CD4-positive, alpha-beta memory T cell (primary cell): ENCODE measurements around the gene TRPC5OS. TPM values are rescaled to one million over a fixed set of nuclear protein-coding genes. Genes with fewer than 3 reads are reported as not detected.

Experiments used
- CTCF ChIA-PET: fragments of 350-600 bp; sonication (Branson Sonifier 250); formaldehyde crosslinking; loops from one replicate; lab custom pipeline; 2021; ENCODE audit warnings: inconsistent platforms; ENCODE audit not compliant: partially characterized antibody; lab: Charles Lee
- POLR2A ChIA-PET: fragments of 350-600 bp; sonication (Branson Sonifier 250); formaldehyde crosslinking; loops from one replicate; lab custom pipeline; 2021; ENCODE audit not compliant: partially characterized antibody; lab: Charles Lee
- DNase-seq, 5 donors: peaks; one replicate each; pipeline versions ENCODE4 v3.0.0 to v3.0.0-alpha.2; 2020 to 2022; ENCODE audit warnings: mixed read lengths in 1 of 5
- H3K27ac ChIP-seq: one replicate; pipeline ENCODE4 v1.7.0; 2013; ENCODE audit warnings: low read depth, low read length
- H3K27me3 ChIP-seq: 2 replicates; pipeline ENCODE4 v1.7.0; 2013; ENCODE audit warnings: mild to moderate bottlenecking, low read length, moderate library complexity; ENCODE audit not compliant: insufficient read depth
- H3K36me3 ChIP-seq: 2 replicates; pipeline ENCODE4 v1.7.0; 2013; ENCODE audit warnings: mild to moderate bottlenecking, low read length, moderate library complexity; ENCODE audit not compliant: insufficient read depth
- H3K4me1 ChIP-seq: 2 replicates; pipeline ENCODE4 v1.7.0; 2013; ENCODE audit warnings: mild to moderate bottlenecking, low read length, moderate library complexity; ENCODE audit not compliant: insufficient read depth
- H3K4me3 ChIP-seq, 2 donors: one replicate each; pipeline ENCODE4 v1.7.0; 2013; ENCODE audit warnings: low read length in 2 of 2, mild to moderate bottlenecking in 1 of 2
- H3K9me3 ChIP-seq, 2 donors: one replicate each; pipeline ENCODE4 v1.7.0; 2013; ENCODE audit warnings: low read length in 2 of 2, control low read depth in 1 of 2; ENCODE audit not compliant: control insufficient read depth in 1 of 2
- H3K27ac Mint-ChIP-seq, 7 donors: one replicate each; pipeline ENCODE4 v1.8.0; 2020 to 2021; ENCODE audit warnings: mixed read lengths in 7 of 7, mild to moderate bottlenecking in 6 of 7, inconsistent platforms in 3 of 7, moderate library complexity in 3 of 7
- H3K27me3 Mint-ChIP-seq, 2 donors: one replicate each; pipeline ENCODE4 v1.8.0; 2020 to 2021; ENCODE audit warnings: mixed read lengths in 2 of 2
- H3K36me3 Mint-ChIP-seq, 2 donors: one replicate each; pipeline ENCODE4 v1.8.0; 2020 to 2021; ENCODE audit warnings: mixed read lengths in 2 of 2, inconsistent platforms in 1 of 2, mild to moderate bottlenecking in 1 of 2
- H3K4me1 Mint-ChIP-seq, 4 donors: one replicate each; pipeline ENCODE4 v1.8.0; 2020 to 2021; ENCODE audit warnings: mixed read lengths in 4 of 4, mild to moderate bottlenecking in 1 of 4
- H3K4me3 Mint-ChIP-seq, 8 donors: one replicate each; pipeline ENCODE4 v1.8.0; 2020 to 2021; ENCODE audit warnings: mixed read lengths in 8 of 8, mild to moderate bottlenecking in 7 of 8, moderate library complexity in 6 of 8, inconsistent platforms in 3 of 8
- H3K9me3 Mint-ChIP-seq, 8 donors: one replicate each; pipeline ENCODE4 v1.8.0; 2020 to 2021; ENCODE audit warnings: mixed read lengths in 8 of 8, mild to moderate bottlenecking in 5 of 8, inconsistent platforms in 3 of 8, moderate library complexity in 1 of 8
- intact Hi-C: fragments of 100-400 bp; cut with micrococcal nuclease; formaldehyde crosslinking; loops from one replicate; pipeline ENCODE4 v1.15.1; 2023
- polyA plus RNA-seq, 2 donors: library from polyadenylated mRNA; unstranded; fragments of 300-500 nt; fragmentation: Illumina TruSeq; gene quantifications; one replicate each; pipeline ENCODE4 v1.2.3, GENCODE V29; 2021
- total RNA-seq, 2 experiments: library from RNA; stranded (reverse); gene quantifications; one replicate each; pipeline ENCODE4 v1.2.3, GENCODE V29; 2021

The TRPC5OS gene
- total and polyA plus RNA-seq, 4 experiments from 2014 or later, result not detected

- Histone ChIP-seq H3K9me3 (no peaks in the 10 kb centered on the region), H3K36me3 (no peaks in the 10 kb centered on the region), H3K4me1 (no peaks in the 10 kb centered on the region), H3K27ac (no peak overlapping the region), H3K4me3 (no peak overlapping the region), H3K27me3 (no peaks in the 10 kb centered on the region)
- POLR2A ChIA-PET, result no interaction called here
- Mint-ChIP-seq H3K27me3 (peaks cover 0 to 1% of the 10 kb centered on the region in 2 donors), H3K27ac (no peak overlapping the region), H3K4me3 (no peak overlapping the region), H3K36me3 (no peaks in the 10 kb centered on the region), H3K4me1 (no peaks in the 10 kb centered on the region), H3K9me3 (no peaks in the 10 kb centered on the region)
- no peak for DNase-seq
- CTCF ChIA-PET, result no interaction called here
- intact Hi-C loops, result no loop called here
Measured at GRCh38 chrX:111874241-111874640, 1.7 kb upstream of the TRPC5OS start.

- Histone ChIP-seq H3K27me3 (no peaks in the 10 kb centered on the region), H3K36me3 (no peaks in the 10 kb centered on the region), H3K4me1 (no peaks in the 10 kb centered on the region), H3K4me3 (no peak overlapping the region), H3K27ac (no peak overlapping the region), H3K9me3 (no peaks in the 10 kb centered on the region)
- Mint-ChIP-seq H3K9me3 (no peaks in the 10 kb centered on the region), H3K27ac (no peak overlapping the region), H3K27me3 (no peaks in the 10 kb centered on the region), H3K36me3 (no peaks in the 10 kb centered on the region), H3K4me1 (no peaks in the 10 kb centered on the region), H3K4me3 (no peak overlapping the region)
- POLR2A ChIA-PET, result no interaction called here
- no peak for DNase-seq
- CTCF ChIA-PET, result no interaction called here
- intact Hi-C loops, result no loop called here
Measured at GRCh38 chrX:111876646-111877045, 665 bp downstream of the TRPC5OS start.

DNA sequence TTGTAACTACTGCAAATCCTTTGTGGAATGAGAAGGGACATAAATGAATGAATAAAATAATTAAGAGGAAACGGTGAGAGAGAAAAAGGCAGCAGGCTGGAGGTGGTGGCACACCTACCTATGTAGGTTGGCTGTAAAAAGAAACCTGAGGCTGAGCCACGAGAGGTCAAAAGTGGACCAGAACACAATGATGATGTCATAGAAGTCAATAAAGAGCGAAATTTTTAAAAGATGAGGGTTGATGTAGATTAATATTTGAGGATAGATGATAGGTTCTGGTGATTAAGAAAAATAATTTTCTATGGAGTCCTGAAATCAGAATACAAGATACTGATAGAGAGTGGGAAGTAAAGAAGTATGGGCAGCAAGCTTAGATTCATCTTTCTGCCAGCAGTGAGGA is 1.7 kb downstream of the TRPC5OS start:
- Mint-ChIP-seq H3K4me1 (no peaks in the 10 kb centered on the region), H3K9me3 (no peaks in the 10 kb centered on the region), H3K27ac (peak overlapping the region in 1 of 7 donors; percentile 5), H3K27me3 (no peaks in the 10 kb centered on the region), H3K4me3 (no peak overlapping the region), H3K36me3 (no peaks in the 10 kb centered on the region)
- ChIA-PET CTCF (interaction anchor here (0.9 kb wide), 1 partner anchor 8 kb away, joined by 4 read pairs; no protein-coding TSS in a partner anchor), POLR2A (no interaction called here)
- Histone ChIP-seq H3K9me3 (no peaks in the 10 kb centered on the region), H3K27ac (no peak overlapping the region), H3K4me3 (no peak overlapping the region), H3K36me3 (no peaks in the 10 kb centered on the region), H3K4me1 (no peaks in the 10 kb centered on the region), H3K27me3 (no peaks in the 10 kb centered on the region)
- intact Hi-C loops, result no loop called here
- DNase-seq, result no peak

DNA sequence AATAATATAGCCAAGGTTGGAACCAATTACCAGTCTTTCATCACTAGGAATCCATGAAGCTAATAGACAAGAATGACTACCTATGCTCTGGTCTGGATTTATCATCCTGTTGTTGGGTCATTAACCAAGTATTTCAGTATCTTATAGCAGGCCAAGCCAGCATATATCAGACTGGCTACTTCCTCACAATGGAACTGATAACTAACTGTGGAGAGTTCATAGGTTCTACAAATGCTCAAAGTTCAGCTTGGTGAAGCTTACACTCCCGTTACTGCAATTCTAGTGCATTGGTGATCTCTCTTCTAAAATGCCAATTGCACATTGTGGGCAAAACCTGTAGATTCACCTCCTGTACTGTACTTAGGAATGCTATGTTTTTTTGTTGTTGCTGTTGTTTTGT is 4.8 kb downstream of the TRPC5OS start:
- Mint-ChIP-seq H3K4me1 (no peaks in the 10 kb centered on the region), H3K36me3 (no peaks in the 10 kb centered on the region), H3K4me3 (no peak overlapping the region), H3K27ac (no peak overlapping the region), H3K9me3 (no peaks in the 10 kb centered on the region), H3K27me3 (no peaks in the 10 kb centered on the region)
- no peaks in the 10 kb centered on the region for H3K36me3 ChIP-seq
- intact Hi-C loops, result no loop called here
- H3K4me1 ChIP-seq, result no peaks in the 10 kb centered on the region
- H3K27ac ChIP-seq, result no peak overlapping the region
- ChIA-PET CTCF (no interaction called here), POLR2A (no interaction called here)
- H3K9me3 ChIP-seq, result no peaks in the 10 kb centered on the region
- DNase-seq, result no peak
- no peaks in the 10 kb centered on the region for H3K27me3 ChIP-seq
- H3K4me3 ChIP-seq, result no peak overlapping the region

DNA sequence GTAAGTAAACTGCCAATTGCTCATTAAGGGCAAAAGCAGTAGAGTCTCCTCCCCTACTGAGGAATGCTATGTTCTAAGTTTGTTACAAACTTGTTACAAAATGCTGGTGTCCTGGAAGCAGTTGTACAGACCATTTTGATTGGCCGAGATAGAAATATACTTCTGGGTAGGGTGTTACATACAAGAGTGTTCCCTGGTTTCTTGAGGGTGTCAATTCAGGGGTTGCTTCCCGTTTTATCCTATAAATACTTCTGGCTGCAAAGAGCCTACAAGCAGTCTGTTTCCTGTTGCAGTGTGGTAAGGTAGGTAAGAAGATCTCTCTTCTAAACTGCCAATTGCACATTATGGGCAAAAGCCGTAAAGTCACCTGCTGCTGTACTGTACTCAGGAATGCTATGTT is 5.7 kb downstream of the TRPC5OS start:
- Mint-ChIP-seq H3K36me3 (no peaks in the 10 kb centered on the region), H3K9me3 (no peaks in the 10 kb centered on the region), H3K27ac (no peak overlapping the region), H3K4me1 (no peaks in the 10 kb centered on the region), H3K27me3 (no peaks in the 10 kb centered on the region), H3K4me3 (no peak overlapping the region)
- H3K36me3 ChIP-seq, result no peaks in the 10 kb centered on the region
- no peaks in the 10 kb centered on the region for H3K27me3 ChIP-seq
- POLR2A ChIA-PET, result no interaction called here
- H3K4me3 ChIP-seq, result no peak overlapping the region
- H3K27ac ChIP-seq, result no peak overlapping the region
- no peaks in the 10 kb centered on the region for H3K4me1 ChIP-seq
- intact Hi-C loops, result no loop called here
- no peak for DNase-seq
- H3K9me3 ChIP-seq, result no peaks in the 10 kb centered on the region
- CTCF ChIA-PET, result no interaction called here

GRCh38 chrX:111886678-111887077 is 10.7 kb downstream of the TRPC5OS start:
- H3K36me3 Mint-ChIP-seq, result no peaks in the 10 kb centered on the region
- intact Hi-C loops, result no loop called here
- DNase-seq, result no peak
- no peaks in the 10 kb centered on the region for H3K4me1 ChIP-seq
- no peak overlapping the region for H3K4me3 ChIP-seq
- H3K9me3 ChIP-seq, result no peaks in the 10 kb centered on the region
- H3K9me3 Mint-ChIP-seq, result no peaks in the 10 kb centered on the region
- H3K4me1 Mint-ChIP-seq, result no peaks in the 10 kb centered on the region
- POLR2A ChIA-PET, result no interaction called here
- CTCF ChIA-PET, result no interaction called here
- H3K27ac Mint-ChIP-seq, result no peak overlapping the region
- H3K27me3 ChIP-seq, result no peaks in the 10 kb centered on the region
- H3K36me3 ChIP-seq, result no peaks in the 10 kb centered on the region
- H3K27ac ChIP-seq, result no peak overlapping the region
- no peaks in the 10 kb centered on the region for H3K27me3 Mint-ChIP-seq
- H3K4me3 Mint-ChIP-seq, result no peak overlapping the region

DNA sequence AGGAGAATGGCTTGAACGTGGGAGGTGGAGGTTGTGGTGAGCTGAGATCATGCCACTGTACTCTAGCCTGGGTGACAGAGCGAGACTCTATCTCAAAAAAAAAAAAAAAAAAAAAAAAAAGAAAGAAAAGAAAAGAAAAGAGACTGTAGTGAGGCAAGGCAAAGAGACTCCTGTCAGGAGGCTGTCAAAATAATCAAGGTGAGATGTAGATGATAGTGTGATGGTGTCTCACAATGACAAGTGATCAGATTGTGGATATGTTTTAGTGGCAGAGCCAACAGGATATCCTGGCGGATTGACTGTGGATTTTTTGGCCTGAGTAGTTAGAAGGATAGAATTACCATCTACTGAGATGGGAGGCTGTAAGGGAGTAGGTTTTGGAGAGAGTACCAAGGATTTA is 12.6 kb downstream of the TRPC5OS start:
- H3K27ac ChIP-seq, result no peak overlapping the region
- H3K4me1 ChIP-seq, result no peaks in the 10 kb centered on the region
- no peaks in the 10 kb centered on the region for H3K9me3 ChIP-seq
- Mint-ChIP-seq H3K27ac (no peak overlapping the region), H3K4me1 (no peaks in the 10 kb centered on the region), H3K36me3 (no peaks in the 10 kb centered on the region), H3K4me3 (no peak overlapping the region), H3K27me3 (no peaks in the 10 kb centered on the region), H3K9me3 (no peaks in the 10 kb centered on the region)
- CTCF ChIA-PET, result no interaction called here
- no peaks in the 10 kb centered on the region for H3K36me3 ChIP-seq
- intact Hi-C loops, result no loop called here
- no peaks in the 10 kb centered on the region for H3K27me3 ChIP-seq
- H3K4me3 ChIP-seq, result no peak overlapping the region
- POLR2A ChIA-PET, result no interaction called here
- no peak for DNase-seq

- no peak for DNase-seq
- H3K4me3 ChIP-seq, result no peak overlapping the region
- no peak overlapping the region for H3K27ac Mint-ChIP-seq
- H3K9me3 ChIP-seq, result no peaks in the 10 kb centered on the region
- H3K27me3 Mint-ChIP-seq, result no peaks in the 10 kb centered on the region
- H3K36me3 ChIP-seq, result no peaks in the 10 kb centered on the region
- ChIA-PET POLR2A (no interaction called here), CTCF (no interaction called here)
- no peaks in the 10 kb centered on the region for H3K36me3 Mint-ChIP-seq
- H3K4me3 Mint-ChIP-seq, result no peak overlapping the region
- no peaks in the 10 kb centered on the region for H3K4me1 ChIP-seq
- no peaks in the 10 kb centered on the region for H3K27me3 ChIP-seq
- no peaks in the 10 kb centered on the region for H3K9me3 Mint-ChIP-seq
- intact Hi-C loops, result no loop called here
- no peaks in the 10 kb centered on the region for H3K4me1 Mint-ChIP-seq
- H3K27ac ChIP-seq, result no peak overlapping the region
Measured at GRCh38 chrX:111892375-111892774, 16.4 kb downstream of the TRPC5OS start.
